GM23338 (cell line): Measurements from ENCODE around the gene RNF220. TPM values are rescaled to one million over a fixed set of nuclear protein-coding genes. Genes with fewer than 3 reads are reported as not detected.

Experiments
- ATAC-seq: fragments of 200-7000 bp; cut with Tn5 transposase; 3 replicates; pipeline ENCODE4 v1.9.1; 2020
- DNase-seq: peaks from one replicate; pipeline ENCODE4 v3.0.0-alpha.2; 2015; ENCODE audit warnings: low spot score
- H2AFZ ChIP-seq: fragments of 200-600 bp; sonication (generic); 2 replicates; pipeline ENCODE4 v1.8.0; 2016; ENCODE audit warnings: antibody characterized with exemption, mild to moderate bottlenecking, moderate library complexity
- H3F3A ChIP-seq: fragments of 200-600 bp; sonication (generic); replicated peaks from 2 replicates; pipeline ENCODE4 v1.8.0; 2017; ENCODE audit warnings: antibody characterized with exemption, mixed run types, low read depth
- H3K27ac ChIP-seq: fragments of 200-600 bp; sonication (generic); 2 replicates; pipeline ENCODE4 v1.6.1; 2016; ENCODE audit warnings: low read depth
- H3K27me3 ChIP-seq: fragments of 200-600 bp; sonication (generic); 2 replicates; pipeline ENCODE4 v1.8.0; 2016; ENCODE audit warnings: mild to moderate bottlenecking, mixed run types, moderate library complexity; ENCODE audit not compliant: insufficient read depth
- H3K36me3 ChIP-seq: fragments of 200-600 bp; sonication (generic); 2 replicates; pipeline ENCODE4 v1.8.0; 2016; ENCODE audit warnings: mild to moderate bottlenecking; ENCODE audit not compliant: insufficient read depth
- H3K4me1 ChIP-seq: fragments of 200-600 bp; sonication (generic); 2 replicates; pipeline ENCODE4 v1.8.0; 2016; ENCODE audit warnings: mild to moderate bottlenecking, moderate library complexity; ENCODE audit not compliant: insufficient read depth
- H3K4me2 ChIP-seq: fragments of 200-600 bp; sonication (generic); 2 replicates; pipeline ENCODE4 v1.7.1; 2017; ENCODE audit warnings: mixed run types
- H3K4me3 ChIP-seq: fragments of 200-600 bp; sonication (generic); 2 replicates; pipeline ENCODE4 v1.6.1; 2016; ENCODE audit warnings: mixed run types
- H3K79me2 ChIP-seq: fragments of 200-600 bp; sonication (generic); replicated peaks from 2 replicates; pipeline ENCODE4 v1.8.0; 2017; ENCODE audit warnings: mild to moderate bottlenecking; ENCODE audit not compliant: insufficient read depth
- H3K9me2 ChIP-seq: fragments of 200-600 bp; sonication (generic); 2 replicates; pipeline ENCODE4 v1.8.0; 2017; ENCODE audit not compliant: insufficient read depth
- H4K20me1 ChIP-seq: fragments of 200-600 bp; sonication (generic); replicated peaks from 2 replicates; pipeline ENCODE4 v1.8.0; 2017; ENCODE audit warnings: mild to moderate bottlenecking; ENCODE audit not compliant: insufficient read depth
- H3K27ac Mint-ChIP-seq: 2 replicates; pipeline ENCODE4 v1.8.0; 2020; ENCODE audit warnings: inconsistent platforms, mild to moderate bottlenecking, moderate library complexity, mixed read lengths
- H3K27me3 Mint-ChIP-seq: 3 replicates; pipeline ENCODE4 v1.8.0; 2022; ENCODE audit warnings: low read depth, mild to moderate bottlenecking, moderate library complexity, mixed read lengths, inconsistent platforms; ENCODE audit not compliant: insufficient read depth, poor library complexity
- H3K36me3 Mint-ChIP-seq: 3 replicates; pipeline ENCODE4 v1.8.0; 2021; ENCODE audit warnings: low read depth, mild to moderate bottlenecking, inconsistent platforms, moderate library complexity, mixed read lengths
- H3K4me1 Mint-ChIP-seq: 3 replicates; pipeline ENCODE4 v1.8.0; 2020; ENCODE audit warnings: mild to moderate bottlenecking, inconsistent platforms, mixed read lengths
- H3K4me3 Mint-ChIP-seq: 3 replicates; pipeline ENCODE4 v1.8.0; 2021; ENCODE audit warnings: moderate library complexity, mild to moderate bottlenecking, inconsistent platforms, mixed read lengths
- H3K9me3 Mint-ChIP-seq: 3 replicates; pipeline ENCODE4 v1.8.0; 2020; ENCODE audit warnings: moderate library complexity, mild to moderate bottlenecking, inconsistent platforms, mixed read lengths
- CREB1 ChIP-seq: fragments of 250-450 bp; sonication (Bioruptor Pico); IDR thresholded peaks from 2 replicates; pipeline ENCODE4 v1.5.0; 2020; ENCODE audit warnings: low read depth, mild to moderate bottlenecking, moderate library complexity
- EZH2 ChIP-seq: fragments of 200-600 bp; sonication (generic); IDR thresholded peaks from one replicate; pipeline ENCODE4 v1.8.0; 2017; ENCODE audit warnings: antibody characterized with exemption, mild to moderate bottlenecking, low read depth; ENCODE audit not compliant: unreplicated experiment
- EZH2phosphoT487 ChIP-seq: fragments of 200-600 bp; sonication (generic); IDR thresholded peaks from one replicate; pipeline ENCODE4 v1.8.1; 2018; ENCODE audit warnings: antibody characterized with exemption; ENCODE audit not compliant: unreplicated experiment
- JUNB ChIP-seq: IDR thresholded peaks from one replicate; pipeline ENCODE4 v1.6.1; 2016; ENCODE audit warnings: antibody characterized with exemption; ENCODE audit not compliant: unreplicated experiment
- NANOG ChIP-seq: IDR thresholded peaks from 2 replicates; pipeline ENCODE4 v1.6.1; 2016; ENCODE audit warnings: antibody characterized with exemption, borderline replicate concordance
- POLR2AphosphoS5 ChIP-seq: IDR thresholded peaks from 2 replicates; pipeline ENCODE4 v1.6.1; 2016; ENCODE audit warnings: antibody characterized with exemption, low read depth
- ZNF114 ChIP-seq: fragments of 250-450 bp; sonication (Bioruptor Pico); IDR thresholded peaks from 2 replicates; pipeline ENCODE4 v1.5.0; 2020; ENCODE audit warnings: mild to moderate bottlenecking, moderate library complexity
- polyA plus RNA-seq: library from polyadenylated mRNA; unstranded; fragments of >200 nt; fragmentation: Nextera tagmentation; extraction: Ambion mirVana; gene quantifications from 2 replicates; pipeline ENCODE4 v1.2.1, GENCODE V29; 2016
- total RNA-seq: library from RNA; depleted of rRNA; stranded (reverse); fragments of >200 nt; shearing (Covaris generic); gene quantifications from 2 replicates; pipeline ENCODE4 v1.2.3, GENCODE V29; 2014
- TF ChIP-seq, protein P1 (sequence below): fragments of 250-450 bp; sonication (Bioruptor Pico); IDR thresholded peaks from 2 replicates; pipeline ENCODE4 v1.5.0; 2020; ENCODE audit warnings: mild to moderate bottlenecking, moderate library complexity
- TF ChIP-seq, protein P2 (sequence below), 2 experiments: fragments of 200-600 bp in 1 of 2; sonication (generic) in 1 of 2; conservative IDR thresholded peaks; 2 replicates each; pipeline versions ENCODE4 v1.5.1 to v1.6.1; 2016 to 2017; ENCODE audit warnings: antibody characterized with exemption in 2 of 2, low read depth in 2 of 2, mild to moderate bottlenecking in 2 of 2, moderate library complexity in 1 of 2

The RNF220 gene
- total and polyA plus RNA-seq, 2 experiments from 2014 or later = 72.8 to 168 TPM

DNA sequence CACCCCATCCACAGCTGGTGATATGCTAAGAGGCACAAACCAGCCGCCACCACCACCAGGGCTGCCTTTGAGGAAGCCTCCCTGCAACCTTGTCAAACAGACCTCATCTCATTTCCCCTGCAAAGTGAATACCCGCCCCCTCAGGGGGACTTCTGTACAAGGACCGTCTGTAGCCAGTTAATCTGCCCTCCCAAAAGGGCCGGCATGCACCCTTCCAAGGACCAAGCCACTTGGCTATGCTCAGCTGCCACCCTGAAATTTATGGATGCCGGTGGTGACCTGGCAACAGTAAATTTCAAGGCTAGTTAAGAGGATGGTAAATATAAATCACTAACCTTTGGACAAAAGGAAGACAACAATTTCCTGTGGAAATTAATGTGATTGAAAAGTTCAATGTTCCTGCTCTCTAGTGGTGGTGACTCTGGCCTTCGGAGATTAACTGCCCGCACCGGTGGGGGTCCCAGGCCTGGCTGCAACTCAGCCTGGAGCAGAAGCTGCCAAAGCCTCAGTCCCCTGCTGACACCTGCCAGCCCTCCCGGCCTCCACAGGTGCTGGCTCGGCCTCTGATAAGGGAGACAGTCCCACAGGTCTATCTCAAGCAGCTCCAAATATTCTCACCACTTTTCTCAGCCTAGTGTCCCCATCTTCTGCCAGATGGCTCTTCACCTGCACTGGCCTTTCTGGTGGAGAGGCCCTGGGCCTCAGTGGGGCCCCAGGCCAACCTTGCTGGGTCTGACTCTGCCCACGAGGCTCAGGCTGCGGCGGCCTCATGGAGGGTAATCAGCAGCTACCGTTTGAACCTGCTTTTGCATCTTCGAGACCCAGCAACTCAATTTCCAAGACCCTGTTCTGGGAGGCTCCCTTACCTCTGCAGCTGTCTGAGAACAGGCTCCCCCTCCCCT, 257.0 kb downstream of the RNF220 start (continued):
- TF ChIP-seq, protein P1, sequence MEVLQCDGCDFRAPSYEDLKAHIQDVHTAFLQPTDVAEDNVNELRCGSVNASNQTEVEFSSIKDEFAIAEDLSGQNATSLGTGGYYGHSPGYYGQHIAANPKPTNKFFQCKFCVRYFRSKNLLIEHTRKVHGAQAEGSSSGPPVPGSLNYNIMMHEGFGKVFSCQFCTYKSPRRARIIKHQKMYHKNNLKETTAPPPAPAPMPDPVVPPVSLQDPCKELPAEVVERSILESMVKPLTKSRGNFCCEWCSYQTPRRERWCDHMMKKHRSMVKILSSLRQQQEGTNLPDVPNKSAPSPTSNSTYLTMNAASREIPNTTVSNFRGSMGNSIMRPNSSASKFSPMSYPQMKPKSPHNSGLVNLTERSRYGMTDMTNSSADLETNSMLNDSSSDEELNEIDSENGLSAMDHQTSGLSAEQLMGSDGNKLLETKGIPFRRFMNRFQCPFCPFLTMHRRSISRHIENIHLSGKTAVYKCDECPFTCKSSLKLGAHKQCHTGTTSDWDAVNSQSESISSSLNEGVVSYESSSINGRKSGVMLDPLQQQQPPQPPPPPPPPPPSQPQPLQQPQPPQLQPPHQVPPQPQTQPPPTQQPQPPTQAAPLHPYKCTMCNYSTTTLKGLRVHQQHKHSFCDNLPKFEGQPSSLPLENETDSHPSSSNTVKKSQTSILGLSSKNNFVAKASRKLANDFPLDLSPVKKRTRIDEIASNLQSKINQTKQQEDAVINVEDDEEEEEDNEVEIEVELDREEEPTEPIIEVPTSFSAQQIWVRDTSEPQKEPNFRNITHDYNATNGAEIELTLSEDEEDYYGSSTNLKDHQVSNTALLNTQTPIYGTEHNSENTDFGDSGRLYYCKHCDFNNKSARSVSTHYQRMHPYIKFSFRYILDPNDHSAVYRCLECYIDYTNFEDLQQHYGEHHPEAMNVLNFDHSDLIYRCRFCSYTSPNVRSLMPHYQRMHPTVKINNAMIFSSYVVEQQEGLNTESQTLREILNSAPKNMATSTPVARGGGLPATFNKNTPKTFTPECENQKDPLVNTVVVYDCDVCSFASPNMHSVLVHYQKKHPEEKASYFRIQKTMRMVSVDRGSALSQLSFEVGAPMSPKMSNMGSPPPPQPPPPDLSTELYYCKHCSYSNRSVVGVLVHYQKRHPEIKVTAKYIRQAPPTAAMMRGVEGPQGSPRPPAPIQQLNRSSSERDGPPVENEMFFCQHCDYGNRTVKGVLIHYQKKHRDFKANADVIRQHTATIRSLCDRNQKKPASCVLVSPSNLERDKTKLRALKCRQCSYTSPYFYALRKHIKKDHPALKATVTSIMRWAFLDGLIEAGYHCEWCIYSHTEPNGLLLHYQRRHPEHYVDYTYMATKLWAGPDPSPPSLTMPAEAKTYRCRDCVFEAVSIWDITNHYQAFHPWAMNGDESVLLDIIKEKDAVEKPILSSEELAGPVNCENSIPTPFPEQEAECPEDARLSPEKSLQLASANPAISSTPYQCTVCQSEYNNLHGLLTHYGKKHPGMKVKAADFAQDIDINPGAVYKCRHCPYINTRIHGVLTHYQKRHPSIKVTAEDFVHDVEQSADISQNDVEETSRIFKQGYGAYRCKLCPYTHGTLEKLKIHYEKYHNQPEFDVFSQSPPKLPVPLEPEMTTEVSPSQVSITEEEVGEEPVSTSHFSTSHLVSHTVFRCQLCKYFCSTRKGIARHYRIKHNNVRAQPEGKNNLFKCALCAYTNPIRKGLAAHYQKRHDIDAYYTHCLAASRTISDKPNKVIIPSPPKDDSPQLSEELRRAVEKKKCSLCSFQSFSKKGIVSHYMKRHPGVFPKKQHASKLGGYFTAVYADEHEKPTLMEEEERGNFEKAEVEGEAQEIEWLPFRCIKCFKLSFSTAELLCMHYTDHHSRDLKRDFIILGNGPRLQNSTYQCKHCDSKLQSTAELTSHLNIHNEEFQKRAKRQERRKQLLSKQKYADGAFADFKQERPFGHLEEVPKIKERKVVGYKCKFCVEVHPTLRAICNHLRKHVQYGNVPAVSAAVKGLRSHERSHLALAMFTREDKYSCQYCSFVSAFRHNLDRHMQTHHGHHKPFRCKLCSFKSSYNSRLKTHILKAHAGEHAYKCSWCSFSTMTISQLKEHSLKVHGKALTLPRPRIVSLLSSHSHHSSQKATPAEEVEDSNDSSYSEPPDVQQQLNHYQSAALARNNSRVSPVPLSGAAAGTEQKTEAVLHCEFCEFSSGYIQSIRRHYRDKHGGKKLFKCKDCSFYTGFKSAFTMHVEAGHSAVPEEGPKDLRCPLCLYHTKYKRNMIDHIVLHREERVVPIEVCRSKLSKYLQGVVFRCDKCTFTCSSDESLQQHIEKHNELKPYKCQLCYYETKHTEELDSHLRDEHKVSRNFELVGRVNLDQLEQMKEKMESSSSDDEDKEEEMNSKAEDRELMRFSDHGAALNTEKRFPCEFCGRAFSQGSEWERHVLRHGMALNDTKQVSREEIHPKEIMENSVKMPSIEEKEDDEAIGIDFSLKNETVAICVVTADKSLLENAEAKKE = no peak
- TF ChIP-seq ZNF114 (no peak), EZH2phosphoT487 (no peak), EZH2 (no peak), POLR2AphosphoS5 (no peak), NANOG (no peak), JUNB (no peak), CREB1 (CRISPR knock-in tag) (no peak)

DNA sequence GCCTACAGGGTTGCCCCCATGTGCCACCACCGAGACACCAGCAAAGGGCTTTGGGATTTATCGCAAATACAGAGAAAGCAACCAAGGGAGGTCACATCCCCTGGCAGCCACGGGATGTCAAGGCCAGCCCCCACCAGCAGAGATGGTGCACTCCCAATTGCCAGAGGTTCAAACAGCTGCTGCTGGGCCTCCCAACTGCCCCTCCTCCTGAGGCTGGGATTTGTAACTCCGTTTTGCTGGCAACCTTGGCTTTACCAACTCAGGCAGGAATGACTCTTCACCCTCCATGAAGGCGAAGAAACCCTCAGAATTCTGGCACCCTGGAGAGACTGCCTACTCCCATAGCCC, 257.6 kb downstream of the RNF220 start:
- Histone ChIP-seq H3K4me3 (no peak overlapping the region), H3F3A (no peaks in the 10 kb centered on the region), H3K79me2 (no peaks in the 10 kb centered on the region), H3K27ac (no peak overlapping the region), H3K9me2 (no peaks in the 10 kb centered on the region), H3K4me2 (no peak overlapping the region), H3K36me3 (no peaks in the 10 kb centered on the region), H3K4me1 (no peaks in the 10 kb centered on the region), H4K20me1 (no peaks in the 10 kb centered on the region), H2AFZ (no peak overlapping the region), H3K27me3 (no peaks in the 10 kb centered on the region)
- no peak overlapping the region for H3K4me3 Mint-ChIP-seq
- H3K27me3 Mint-ChIP-seq = no peaks in the 10 kb centered on the region
- no peak overlapping the region for H3K27ac Mint-ChIP-seq
- no peaks in the 10 kb centered on the region for H3K36me3 Mint-ChIP-seq
- no peaks in the 10 kb centered on the region for H3K9me3 Mint-ChIP-seq
- H3K4me1 Mint-ChIP-seq = peaks cover 9% of the 10 kb centered on the region
- ATAC-seq (no peak), DNase-seq (no peak)
- TF ChIP-seq, protein P2, sequence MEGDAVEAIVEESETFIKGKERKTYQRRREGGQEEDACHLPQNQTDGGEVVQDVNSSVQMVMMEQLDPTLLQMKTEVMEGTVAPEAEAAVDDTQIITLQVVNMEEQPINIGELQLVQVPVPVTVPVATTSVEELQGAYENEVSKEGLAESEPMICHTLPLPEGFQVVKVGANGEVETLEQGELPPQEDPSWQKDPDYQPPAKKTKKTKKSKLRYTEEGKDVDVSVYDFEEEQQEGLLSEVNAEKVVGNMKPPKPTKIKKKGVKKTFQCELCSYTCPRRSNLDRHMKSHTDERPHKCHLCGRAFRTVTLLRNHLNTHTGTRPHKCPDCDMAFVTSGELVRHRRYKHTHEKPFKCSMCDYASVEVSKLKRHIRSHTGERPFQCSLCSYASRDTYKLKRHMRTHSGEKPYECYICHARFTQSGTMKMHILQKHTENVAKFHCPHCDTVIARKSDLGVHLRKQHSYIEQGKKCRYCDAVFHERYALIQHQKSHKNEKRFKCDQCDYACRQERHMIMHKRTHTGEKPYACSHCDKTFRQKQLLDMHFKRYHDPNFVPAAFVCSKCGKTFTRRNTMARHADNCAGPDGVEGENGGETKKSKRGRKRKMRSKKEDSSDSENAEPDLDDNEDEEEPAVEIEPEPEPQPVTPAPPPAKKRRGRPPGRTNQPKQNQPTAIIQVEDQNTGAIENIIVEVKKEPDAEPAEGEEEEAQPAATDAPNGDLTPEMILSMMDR (conservative IDR thresholded peaks at IDR 0.05; ENCODE audit: low read depth in 2 of 2) = no peak
